DND-41 (cell line): ENCODE results near the gene NRXN3.

Experiments used
- CTCF ChIP-seq: IDR thresholded peaks from 2 replicates; pipeline ENCODE4 v1.5.1; 2012; ENCODE audit warnings: borderline replicate concordance, low read length, moderate library complexity, mild to moderate bottlenecking; ENCODE audit not compliant: poor library complexity, severe bottlenecking; ENCODE audit errors: extremely low read depth
- EZH2 ChIP-seq: IDR thresholded peaks from 3 replicates; pipeline ENCODE4 v1.6.1; 2012; ENCODE audit warnings: borderline replicate concordance, low read depth, mild to moderate bottlenecking, moderate library complexity, low read length, inconsistent platforms; ENCODE audit not compliant: severe bottlenecking

- TF ChIP-seq CTCF (no peak), EZH2 (no peak)
Measured at GRCh38 chr14:79480212-79480611, 1310.0 kb downstream of the NRXN3 start.
